Activated T-cell treated with anti-CD3 and anti-CD28 coated beads, Interleukin-2, amount 50 U/mL, for 72 hours (primary cell): ENCODE data around the gene RBM6. TPM values are rescaled to one million over a fixed set of nuclear protein-coding genes. Genes with fewer than 3 reads are reported as not detected.
A peak's percentile ranks its signal among the peaks of the same experiment; 100 is the strongest.
"Not testable (repeated sequence)": the region's sequence is repeated elsewhere in the genome, so short reads cannot be mapped to it uniquely, and the experiment has no call there.

Experiments
- ATAC-seq, 2 donors: fragments of 150-1000 bp; cut with Tn5 transposase; replicated peaks in 1 of 2; 2 replicates each; pipeline ENCODE4 v1.10.0; 2021; ENCODE audit warnings: moderate library complexity in 2 of 2, mild to moderate bottlenecking in 1 of 2
- DNase-seq, 2 donors: peaks; one replicate each; pipeline ENCODE4 v3.0.0; 2021 to 2022; ENCODE audit warnings: mixed read lengths in 1 of 2
- H3K27ac Mint-ChIP-seq: one replicate; pipeline ENCODE4 v1.8.0; 2022; ENCODE audit warnings: mild to moderate bottlenecking, moderate library complexity, mixed read lengths
- H3K27me3 Mint-ChIP-seq: one replicate; pipeline ENCODE4 v1.8.0; 2022; ENCODE audit warnings: low read depth, mixed read lengths
- H3K36me3 Mint-ChIP-seq, 2 donors: one replicate each; pipeline ENCODE4 v1.8.0; 2022; ENCODE audit warnings: mixed read lengths in 2 of 2, mild to moderate bottlenecking in 1 of 2; ENCODE audit not compliant: insufficient read depth in 2 of 2
- H3K4me1 Mint-ChIP-seq: one replicate; pipeline ENCODE4 v1.8.0; 2022; ENCODE audit warnings: low read depth, mixed read lengths
- H3K4me3 Mint-ChIP-seq, 2 donors: one replicate each; pipeline ENCODE4 v1.8.0; 2022; ENCODE audit warnings: mild to moderate bottlenecking in 2 of 2, mixed read lengths in 2 of 2, moderate library complexity in 2 of 2
- H3K9me3 Mint-ChIP-seq, 2 donors: one replicate each; pipeline ENCODE4 v1.8.0; 2022; ENCODE audit warnings: mixed read lengths in 2 of 2
- total RNA-seq, 2 donors: library from RNA; stranded (reverse); gene quantifications; one replicate each; pipeline ENCODE4 v1.2.3, GENCODE V29; 2022

The RBM6 gene
- total RNA-seq, 2 donors from 2014 or later = 57.4 to 70.4 TPM

- ATAC-seq (no peak), DNase-seq (peak in 1 of 2 donors; percentile 10)
- H3K9me3 Mint-ChIP-seq = no peaks in the 10 kb centered on the region
- H3K4me1 Mint-ChIP-seq = peaks cover 6% of the 10 kb centered on the region
- H3K4me3 Mint-ChIP-seq = no peak overlapping the region
- no peak overlapping the region for H3K27ac Mint-ChIP-seq
- H3K27me3 Mint-ChIP-seq = no peaks in the 10 kb centered on the region
- H3K36me3 Mint-ChIP-seq = peaks cover 10 to 19% of the 10 kb centered on the region in 2 donors
These were observed 76.0 kb downstream of the RBM6 start for GRCh38 chr3:50015918-50016317.

GRCh38 chr3:50028346-50028745 is 88.4 kb downstream of the RBM6 start:
- Mint-ChIP-seq H3K36me3 (peaks cover 7 to 13% of the 10 kb centered on the region in 2 donors), H3K27ac (no peak overlapping the region), H3K9me3 (peaks cover 1 to 2% of the 10 kb centered on the region in 2 donors), H3K4me1 (no peaks in the 10 kb centered on the region), H3K4me3 (no peak overlapping the region), H3K27me3 (no peaks in the 10 kb centered on the region)
- ATAC-seq = no peak
- DNase-seq = no peak

- not testable (repeated sequence) for H3K9me3 Mint-ChIP-seq, H3K4me1 Mint-ChIP-seq, DNase-seq, H3K27me3 Mint-ChIP-seq, H3K27ac Mint-ChIP-seq, H3K4me3 Mint-ChIP-seq, ATAC-seq
- H3K36me3 Mint-ChIP-seq = peaks cover 7 to 13% of the 10 kb centered on the region in 2 donors
These were observed 91.3 kb downstream of the RBM6 start for GRCh38 chr3:50031201-50031600.

- Mint-ChIP-seq H3K4me3 (no peak overlapping the region), H3K9me3 (no peaks in the 10 kb centered on the region), H3K36me3 (no peaks in the 10 kb centered on the region), H3K27ac (no peak overlapping the region), H3K27me3 (no peaks in the 10 kb centered on the region), H3K4me1 (peaks cover 21% of the 10 kb centered on the region)
- DNase-seq = no peak
- peak in 1 of 2 donors; percentile 21 for ATAC-seq
These were observed 105.0 kb downstream of the RBM6 start for GRCh38 chr3:50044976-50045375.

GRCh38 chr3:50047426-50047825 is 107.5 kb downstream of the RBM6 start:
- no peaks in the 10 kb centered on the region for H3K36me3 Mint-ChIP-seq
- ATAC-seq = no peak

GRCh38 chr3:50050361-50050760 is 110.4 kb downstream of the RBM6 start:
- H3K4me1 Mint-ChIP-seq = no peaks in the 10 kb centered on the region
- no peak for ATAC-seq
- H3K27ac Mint-ChIP-seq = no peak overlapping the region
- H3K4me3 Mint-ChIP-seq = no peak overlapping the region
- H3K9me3 Mint-ChIP-seq = no peaks in the 10 kb centered on the region
- H3K36me3 Mint-ChIP-seq = peaks cover 0 to 2% of the 10 kb centered on the region in 2 donors
- DNase-seq = no peak
- H3K27me3 Mint-ChIP-seq = no peaks in the 10 kb centered on the region

More at GRCh38 chr3:50047426-50047825, 107.5 kb downstream of the RBM6 start:
- no peak for DNase-seq
- no peak overlapping the region for H3K4me3 Mint-ChIP-seq
- H3K4me1 Mint-ChIP-seq = peaks cover 6% of the 10 kb centered on the region
- H3K27ac Mint-ChIP-seq = no peak overlapping the region
- no peaks in the 10 kb centered on the region for H3K27me3 Mint-ChIP-seq
- no peaks in the 10 kb centered on the region for H3K9me3 Mint-ChIP-seq

- DNase-seq (no peak), ATAC-seq (no peak)
- H3K4me3 Mint-ChIP-seq = no peak overlapping the region
- H3K9me3 Mint-ChIP-seq = no peaks in the 10 kb centered on the region
- H3K4me1 Mint-ChIP-seq = no peaks in the 10 kb centered on the region
- H3K27ac Mint-ChIP-seq = no peak overlapping the region
- peaks cover 6 to 19% of the 10 kb centered on the region in 2 donors for H3K36me3 Mint-ChIP-seq
- no peaks in the 10 kb centered on the region for H3K27me3 Mint-ChIP-seq
These were observed 117.8 kb downstream of the RBM6 start for GRCh38 chr3:50057756-50058155.

GRCh38 chr3:50068134-50068533 is 128.2 kb downstream of the RBM6 start:
- H3K36me3 Mint-ChIP-seq = peaks cover 7 to 35% of the 10 kb centered on the region in 2 donors
- H3K9me3 Mint-ChIP-seq = no peaks in the 10 kb centered on the region
- H3K27me3 Mint-ChIP-seq = no peaks in the 10 kb centered on the region
- H3K4me1 Mint-ChIP-seq = no peaks in the 10 kb centered on the region
- H3K27ac Mint-ChIP-seq = no peak overlapping the region
- DNase-seq = no peak
- no peak for ATAC-seq
- H3K4me3 Mint-ChIP-seq = no peak overlapping the region

GRCh38 chr3:50078091-50078490 is 138.1 kb downstream of the RBM6 start:
- Mint-ChIP-seq H3K4me1 (peaks cover 16% of the 10 kb centered on the region), H3K27ac (no peak overlapping the region), H3K4me3 (no peak overlapping the region), H3K36me3 (peaks cover 4 to 17% of the 10 kb centered on the region in 2 donors), H3K27me3 (no peaks in the 10 kb centered on the region), H3K9me3 (no peaks in the 10 kb centered on the region)
- no peak for ATAC-seq
- no peak for DNase-seq

- Mint-ChIP-seq H3K9me3 (no peaks in the 10 kb centered on the region), H3K27ac (peak overlapping the region; percentile 30), H3K27me3 (no peaks in the 10 kb centered on the region), H3K4me3 (no peak overlapping the region), H3K4me1 (peaks cover 20% of the 10 kb centered on the region), H3K36me3 (peaks cover 4 to 17% of the 10 kb centered on the region in 2 donors)
- no peak for DNase-seq
- no peak for ATAC-seq
These were observed 138.7 kb downstream of the RBM6 start for GRCh38 chr3:50078622-50079021.

GRCh38 chr3:50084951-50085350 is 145.0 kb downstream of the RBM6 start:
- not testable (repeated sequence) for H3K9me3 Mint-ChIP-seq, H3K4me3 Mint-ChIP-seq, H3K36me3 Mint-ChIP-seq, ATAC-seq, H3K27me3 Mint-ChIP-seq, H3K27ac Mint-ChIP-seq, DNase-seq
- peaks cover 24% of the 10 kb centered on the region for H3K4me1 Mint-ChIP-seq

- peaks cover 39% of the 10 kb centered on the region for H3K4me1 Mint-ChIP-seq
- H3K27ac Mint-ChIP-seq = peak within 1 kb of the TSS; percentile 98
- H3K27me3 Mint-ChIP-seq = no peaks in the 10 kb centered on the region
- ATAC-seq (peak; percentile 100), DNase-seq (peak; percentile 93 to 97)
- no peaks in the 10 kb centered on the region for H3K9me3 Mint-ChIP-seq
- H3K36me3 Mint-ChIP-seq = peaks cover 15 to 26% of the 10 kb centered on the region in 2 donors
- H3K4me3 Mint-ChIP-seq = peak within 1 kb of the TSS; percentile 95
These were observed 149.0 kb downstream of the RBM6 start, which contains the start of gene RBM5 for GRCh38 chr3:50088725-50089608. TSS of gene RBM5 (plus strand) at chr3:50088919. CDS start at chr3:50090435, 1,516 bp downstream.

- Mint-ChIP-seq H3K36me3 (peaks cover 15 to 31% of the 10 kb centered on the region in 2 donors), H3K27ac (peak overlapping the region; percentile 98), H3K27me3 (no peaks in the 10 kb centered on the region), H3K4me1 (peaks cover 39% of the 10 kb centered on the region), H3K4me3 (peak overlapping the region; percentile 95), H3K9me3 (no peaks in the 10 kb centered on the region)
- DNase-seq = no peak
- no peak for ATAC-seq
These were observed 149.6 kb downstream of the RBM6 start for GRCh38 chr3:50089609-50089945.
